HepG2 (cell line): Measurements from ENCODE around the gene ABAT. TPM values are rescaled to one million over a fixed set of nuclear protein-coding genes. Genes with fewer than 3 reads are reported as not detected.

Source experiments
- ADNP ChIP-seq: sonication (generic); formaldehyde crosslinking; IDR thresholded peaks from 2 replicates; pipeline ENCODE4 v1.4.0; 2020; ENCODE audit warnings: missing genetic modification reagents
- ASH2L ChIP-seq: fragments of 300-600, 200-600 bp; sonication (generic); IDR thresholded peaks from 2 replicates; pipeline ENCODE4 v1.7.0; 2017; ENCODE audit warnings: low read depth, mild to moderate bottlenecking, moderate library complexity, mixed read lengths, low read length; ENCODE audit not compliant: insufficient read length
- CERS6 ChIP-seq: sonication (generic); formaldehyde crosslinking; IDR thresholded peaks from 2 replicates; pipeline ENCODE4 v1.5.0; 2020; ENCODE audit warnings: missing genetic modification reagents
- IRF1 ChIP-seq: sonication (generic); formaldehyde crosslinking; IDR thresholded peaks from 2 replicates; pipeline ENCODE4 v1.4.0; 2020; ENCODE audit warnings: low read depth, mild to moderate bottlenecking, missing genetic modification reagents
- KAT7 ChIP-seq: IDR thresholded peaks from 2 replicates; pipeline ENCODE4 v1.6.1; 2018; ENCODE audit warnings: borderline replicate concordance, missing compliant biosample characterization
- KDM5A ChIP-seq: fragments of 200-600 bp; sonication (generic); IDR thresholded peaks from 2 replicates; pipeline ENCODE4 v1.7.0; 2018; ENCODE audit warnings: antibody characterized with exemption, mild to moderate bottlenecking, low read length, borderline replicate concordance
- MTERF4 ChIP-seq: sonication (generic); formaldehyde crosslinking; IDR thresholded peaks from 2 replicates; pipeline ENCODE4 v1.8.0; 2023; ENCODE audit warnings: mild to moderate bottlenecking, missing genetic modification reagents
- MXD1 ChIP-seq: sonication (generic); formaldehyde crosslinking; IDR thresholded peaks from 2 replicates; pipeline ENCODE4 v1.4.0; 2020; ENCODE audit warnings: mild to moderate bottlenecking, missing genetic modification reagents
- SNAPC2 ChIP-seq: sonication (generic); formaldehyde crosslinking; IDR thresholded peaks from 2 replicates; pipeline ENCODE4 v1.8.1; 2022; ENCODE audit warnings: mild to moderate bottlenecking, missing genetic modification reagents
- SNAPC5 ChIP-seq: sonication (generic); formaldehyde crosslinking; IDR thresholded peaks from 2 replicates; pipeline ENCODE4 v1.8.1; 2023; ENCODE audit warnings: mild to moderate bottlenecking, missing genetic modification reagents, borderline replicate concordance
- SP1 ChIP-seq, 2 experiments: fragments of 450-650 bp in 1 of 2; sonication (generic) in 1 of 2; formaldehyde crosslinking in 1 of 2; IDR thresholded peaks; 2 replicates each; pipeline versions ENCODE4 v1.4.0 to v1.6.1; 2016 to 2020; ENCODE audit warnings: missing genetic modification reagents in 1 of 2
- SYNCRIP ChIP-seq: fragments of 200-400 bp; formaldehyde crosslinking; IDR thresholded peaks from 2 replicates; pipeline ENCODE4 v1.6.1; 2018; ENCODE audit warnings: mild to moderate bottlenecking, low read depth, low read length; ENCODE audit not compliant: insufficient read depth
- ZBTB14 ChIP-seq: sonication (generic); formaldehyde crosslinking; IDR thresholded peaks from 2 replicates; pipeline ENCODE4 v1.4.0; 2020; ENCODE audit warnings: missing genetic modification reagents
- ZNF17 ChIP-seq: sonication (generic); formaldehyde crosslinking; IDR thresholded peaks from 2 replicates; pipeline ENCODE4 v1.5.0; 2020; ENCODE audit warnings: mild to moderate bottlenecking, missing genetic modification reagents
- ZNF24 ChIP-seq: fragments of 450-650 bp; IDR thresholded peaks from 2 replicates; pipeline ENCODE4 v1.6.1; 2017; ENCODE audit warnings: antibody characterized with exemption, mild to moderate bottlenecking
- ZNF280D ChIP-seq: sonication (generic); formaldehyde crosslinking; IDR thresholded peaks from 2 replicates; pipeline ENCODE4 v1.5.1; 2020; ENCODE audit warnings: mild to moderate bottlenecking, missing genetic modification reagents
- ZNF34 ChIP-seq: sonication (generic); formaldehyde crosslinking; IDR thresholded peaks from 2 replicates; pipeline ENCODE4 v1.4.0; 2020; ENCODE audit warnings: mild to moderate bottlenecking, missing genetic modification reagents, borderline replicate concordance
- ZNF431 ChIP-seq: sonication (generic); formaldehyde crosslinking; IDR thresholded peaks from 2 replicates; pipeline ENCODE4 v1.9.0; 2022; ENCODE audit warnings: missing genetic modification reagents, low read depth, mild to moderate bottlenecking, borderline replicate concordance
- ZNF674 ChIP-seq: sonication (generic); formaldehyde crosslinking; IDR thresholded peaks from 2 replicates; pipeline ENCODE4 v1.5.0; 2020; ENCODE audit warnings: low read depth, mild to moderate bottlenecking, missing genetic modification reagents
- ZNF773 ChIP-seq: sonication (generic); formaldehyde crosslinking; IDR thresholded peaks from 2 replicates; pipeline ENCODE4 v1.4.0; 2020; ENCODE audit warnings: missing genetic modification reagents, borderline replicate concordance
- polyA plus RNA-seq, 8 experiments: library from polyadenylated mRNA; depleted of rRNA in 3 of 8; stranded (reverse) in 7 of 8; unstranded in 1 of 8; fragments of >200 nt; fragmentation: Illumina TruSeq in 4 of 8; extraction: Trizol in 4 of 8; gene quantifications; 2 replicates each; pipeline versions ENCODE4 v1.2.1 to v1.2.3, GENCODE V29; 2011 to 2016; ENCODE audit warnings: low read depth in 4 of 8, missing spikeins in 1 of 8, mixed read lengths in 1 of 8; ENCODE audit not compliant: insufficient read depth in 1 of 8
- total RNA-seq, 5 experiments: library from RNA; depleted of rRNA; stranded (reverse); fragments of >200 nt; fragmentation: Illumina TruSeq; extraction: Trizol; gene quantifications; 2 replicates each; pipeline ENCODE4 v1.2.3, GENCODE V29; 2016; ENCODE audit warnings: low read depth in 1 of 5

Gene ABAT
- total and polyA plus RNA-seq, 2 of the 13 experiments (the other 11 are each of a cell fraction or from before 2014, with no cell fraction given): 47.6 to 97.3 TPM

- TF ChIP-seq ZNF431 (CRISPR knock-in tag) (no peak), ZNF280D (CRISPR knock-in tag) (no peak; the same call in 1 of the 2 replicates), ZNF24 (no peak), ZNF773 (CRISPR knock-in tag) (no peak), SNAPC2 (CRISPR knock-in tag) (no peak), ADNP (no peak), KAT7 (no peak), ZBTB14 (CRISPR knock-in tag) (no peak), KDM5A (no peak), SP1 (IDR thresholded peaks at IDR 0.05) (no peak), SP1 (CRISPR knock-in tag; IDR thresholded peaks at IDR 0.05) (0 out of 2 replicates have a peak, but pooled peaks have one; percentile 32), ASH2L (no peak), ZNF17 (no peak), ZNF34 (CRISPR knock-in tag) (no peak), SYNCRIP (no peak), MXD1 (CRISPR knock-in tag) (no peak), CERS6 (CRISPR knock-in tag) (no peak), ZNF674 (CRISPR knock-in tag) (no peak), IRF1 (CRISPR knock-in tag) (no peak), MTERF4 (no peak), SNAPC5 (no peak)
These were observed 13.5 kb upstream of the ABAT start (continued) for GRCh38 chr16:8660841-8661301.
